GM06990 (cell line): ENCODE data around the gene NSG1.

Experiments
- DNase-seq: peaks from one replicate; pipeline ENCODE4 v3.0.0-alpha.2; 2011; ENCODE audit not compliant: insufficient read length; ENCODE audit errors: extremely low read depth
- H3K27me3 ChIP-seq: replicated peaks from 2 replicates; pipeline ENCODE4 v1.6.0; 2011; ENCODE audit warnings: low read length; ENCODE audit not compliant: control insufficient read depth, insufficient read depth
- H3K36me3 ChIP-seq: 2 replicates; pipeline ENCODE4 v1.5.1; 2011; ENCODE audit warnings: low read length; ENCODE audit not compliant: control insufficient read depth, insufficient read depth
- H3K4me3 ChIP-seq: replicated peaks from 2 replicates; pipeline ENCODE4 v1.5.1; 2011; ENCODE audit warnings: low read depth, mild to moderate bottlenecking, control low read depth, low read length
- CTCF ChIP-seq: IDR thresholded peaks from 2 replicates; pipeline ENCODE4 v1.5.1; 2011; ENCODE audit warnings: low read length, control low read depth, mild to moderate bottlenecking, inconsistent platforms; ENCODE audit not compliant: insufficient read depth, poor library complexity, severe bottlenecking

The NSG1 gene

DNA sequence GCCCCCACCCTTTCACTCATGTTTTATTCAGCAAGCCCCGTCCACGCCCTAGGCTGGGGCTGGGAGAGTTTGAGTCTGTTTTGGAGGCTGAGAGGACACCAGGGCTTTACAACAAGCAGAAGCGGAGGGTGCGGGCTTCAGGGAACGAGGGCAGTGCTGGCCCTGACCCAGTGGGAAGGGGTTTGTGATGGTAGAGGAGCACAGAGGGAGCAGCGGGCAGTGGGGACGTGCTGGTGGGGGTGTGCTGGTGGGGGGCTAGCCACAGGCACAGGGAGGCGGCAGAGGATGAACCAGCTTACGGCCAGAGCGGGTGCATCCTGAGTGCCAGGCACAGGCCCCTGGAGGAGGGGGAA is 26.4 kb downstream of the NSG1 start:
- no peak for TF ChIP-seq CTCF
- no peaks in the 10 kb centered on the region for H3K27me3 ChIP-seq
- DNase-seq = no peak
- H3K36me3 ChIP-seq = no peaks in the 10 kb centered on the region; the same call in 1 of the 2 replicates
- no peak overlapping the region for H3K4me3 ChIP-seq

- H3K36me3 ChIP-seq = no peaks in the 10 kb centered on the region; the same call in none of the 2 replicates
- no peak for TF ChIP-seq CTCF
- no peak for DNase-seq
- H3K27me3 ChIP-seq = no peaks in the 10 kb centered on the region
- no peak overlapping the region for H3K4me3 ChIP-seq
Observed at GRCh38 chr4:4413806-4414205, 26.9 kb downstream of the NSG1 start.

DNA sequence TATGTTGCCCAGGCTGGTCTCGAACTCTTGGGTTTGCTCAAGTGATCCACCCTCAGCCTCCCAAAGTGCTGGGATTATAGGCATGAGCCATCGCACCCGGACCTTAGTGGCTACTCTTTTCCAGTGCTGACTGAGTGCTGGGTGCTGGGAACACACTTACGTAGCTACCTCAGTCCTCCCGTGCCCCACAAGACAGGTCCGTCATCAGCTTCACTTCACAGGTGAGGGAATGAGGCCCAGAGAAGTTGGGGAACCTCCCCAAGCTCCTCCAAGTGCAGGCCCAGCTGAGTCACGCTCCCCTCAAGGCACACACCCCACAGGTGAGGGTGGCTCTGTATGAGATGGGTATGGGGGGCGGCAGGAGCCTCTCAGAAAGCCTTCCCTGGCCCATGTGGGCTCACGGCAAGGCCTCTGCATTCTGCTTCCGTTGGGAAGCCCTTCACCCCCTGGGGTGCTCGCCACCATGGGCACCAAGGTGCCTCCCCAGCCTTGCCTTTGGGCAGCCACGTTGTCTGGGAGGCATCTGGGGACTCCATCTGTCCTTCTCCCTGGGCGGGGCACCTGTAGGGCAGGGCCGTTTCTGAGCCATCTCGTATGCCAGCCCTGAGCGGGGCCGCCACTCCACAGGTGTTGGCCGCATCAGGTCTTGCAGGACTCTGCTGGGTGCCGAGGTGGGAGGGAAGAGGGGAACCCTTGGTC is 28.4 kb downstream of the NSG1 start:
- Histone ChIP-seq H3K27me3 (no peaks in the 10 kb centered on the region), H3K4me3 (no peak overlapping the region), H3K36me3 (peaks cover 10% of the 10 kb centered on the region)
- TF ChIP-seq CTCF = no peak
- DNase-seq = no peak

DNA sequence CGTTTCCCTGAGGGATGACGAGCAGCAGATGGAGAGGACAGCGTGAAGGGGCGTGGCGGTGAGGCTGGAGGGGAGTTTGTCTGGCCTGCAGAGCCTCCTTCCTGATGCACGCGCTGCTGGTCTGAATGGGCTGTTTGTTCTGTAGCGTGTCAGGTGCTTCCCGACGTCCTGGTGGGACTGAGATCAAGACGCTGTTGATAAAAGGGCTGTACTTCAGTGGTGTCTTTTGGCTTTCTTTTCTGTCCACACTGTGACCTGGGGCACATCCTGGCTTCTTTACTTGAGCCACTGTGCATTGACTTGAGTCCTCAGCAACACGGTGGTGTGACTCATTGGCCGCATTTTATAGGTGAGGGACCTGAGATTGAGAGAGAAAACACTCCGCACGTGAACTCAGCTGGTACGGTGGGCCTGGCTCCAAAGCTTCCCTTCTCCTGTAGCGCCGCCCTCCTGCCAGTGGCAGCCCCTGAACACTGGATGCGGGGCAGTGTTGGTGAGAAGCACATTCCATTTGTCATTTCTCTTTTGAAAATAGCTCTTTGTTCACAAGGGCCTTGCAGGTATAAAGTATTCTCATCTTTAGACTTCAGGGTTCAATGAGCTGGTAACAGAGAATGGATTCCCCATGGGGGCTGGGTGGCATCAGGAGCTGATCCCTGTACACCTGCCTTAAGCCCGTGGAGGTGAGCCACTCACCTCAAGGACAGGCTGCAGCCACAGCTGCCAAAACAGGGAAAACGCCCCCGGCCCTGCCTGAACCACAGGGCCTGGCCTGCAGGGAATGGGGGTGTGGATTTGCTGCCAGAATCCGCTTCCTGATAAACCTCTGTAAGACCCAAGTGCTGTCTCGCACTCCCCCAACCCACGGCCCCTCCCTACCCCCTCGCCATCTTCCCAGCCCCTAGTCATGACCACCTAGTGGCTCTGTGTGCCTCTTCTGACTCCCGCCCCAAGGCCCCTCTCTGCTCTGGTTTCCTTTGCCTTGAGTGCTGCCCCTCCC is 29.2 kb downstream of the NSG1 start:
- no peak for TF ChIP-seq CTCF
- peaks cover 14% of the 10 kb centered on the region for H3K36me3 ChIP-seq

DNA sequence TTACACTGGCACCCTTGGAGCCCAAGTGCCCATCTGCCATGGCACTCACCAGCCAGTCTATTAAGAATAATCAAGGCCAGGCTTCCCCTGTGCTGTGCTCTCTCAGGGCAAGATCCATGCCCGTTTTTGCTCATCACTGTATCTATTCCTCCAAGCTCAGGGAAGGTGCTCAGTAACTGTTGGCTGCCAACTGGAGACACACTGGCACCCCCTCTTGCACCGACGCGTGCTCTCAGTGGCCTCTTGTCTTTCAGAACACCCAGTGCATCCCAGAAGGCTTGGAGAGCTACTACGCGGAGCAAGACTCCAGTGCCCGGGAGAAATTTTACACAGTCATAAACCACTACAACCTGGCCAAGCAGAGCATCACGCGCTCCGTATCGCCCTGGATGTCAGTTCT is 30.1 kb downstream of the NSG1 start:
- Histone ChIP-seq H3K4me3 (no peak overlapping the region), H3K36me3 (peaks cover 17% of the 10 kb centered on the region), H3K27me3 (no peaks in the 10 kb centered on the region)
- no peak for TF ChIP-seq CTCF
- no peak for DNase-seq

More for the DNA sequence above, 29.2 kb downstream of the NSG1 start:
- Histone ChIP-seq H3K4me3 (no peak overlapping the region), H3K27me3 (no peaks in the 10 kb centered on the region)
- no peak for DNase-seq
